HG02870 (cell line): ENCODE measurements around the gene ZXDC.

Experiments
- ATAC-seq: cut with Tn5 transposase; IDR thresholded peaks from one replicate; pipeline ENCODE4 v1.9.1; 2021; ENCODE audit warnings: mild to moderate bottlenecking, moderate library complexity; ENCODE audit not compliant: unreplicated experiment

Gene ZXDC

DNA sequence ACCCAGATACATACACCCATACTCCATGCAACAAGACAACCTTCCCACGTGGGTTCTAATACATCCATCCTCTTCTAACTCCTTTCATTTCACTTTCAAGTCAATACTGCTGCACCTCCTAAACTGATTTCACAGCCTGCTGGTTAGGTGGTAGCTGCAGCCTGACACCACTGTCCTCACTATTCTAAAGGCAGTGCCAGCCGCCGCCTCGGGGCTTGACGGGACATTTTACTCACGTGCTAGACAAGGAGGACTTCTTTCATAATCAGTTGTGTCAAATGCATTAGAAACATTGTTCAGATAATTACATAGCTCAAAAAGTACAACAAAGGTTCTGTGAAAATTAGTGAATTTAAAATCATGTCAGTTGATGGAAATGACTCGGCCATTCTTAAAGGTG lies 35.6 kb upstream of the ZXDC start:
- ATAC-seq = no peak

DNA sequence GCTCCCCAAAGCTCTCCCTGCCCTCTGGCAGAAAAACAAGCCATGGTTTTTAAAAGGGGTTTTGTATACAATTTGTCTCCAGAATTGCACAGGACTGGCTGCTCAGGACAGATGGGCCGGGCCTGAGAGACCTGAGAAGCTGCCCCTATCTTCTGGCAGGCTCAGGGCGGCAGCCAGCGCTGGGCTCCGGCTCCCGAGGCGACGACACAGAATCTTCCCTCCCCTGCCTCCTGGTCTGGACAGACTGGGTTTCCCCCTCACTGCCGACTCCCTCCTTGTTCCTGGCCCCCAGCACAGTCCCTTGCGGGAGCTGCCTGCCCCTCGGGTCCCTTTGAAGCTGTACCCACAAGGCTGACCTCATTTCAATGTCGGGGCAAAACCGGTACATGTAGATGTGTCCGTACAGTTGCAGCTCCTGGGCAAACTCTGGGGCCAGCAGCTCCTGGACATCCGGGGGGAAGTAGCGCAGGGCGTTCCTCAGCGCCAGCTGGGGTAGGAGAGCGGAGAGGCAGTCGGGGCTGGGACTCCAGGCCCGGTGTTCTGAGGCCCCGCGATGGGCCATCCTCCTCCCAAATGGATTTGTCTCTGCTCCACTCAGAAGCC lies 34.7 kb upstream of the ZXDC start:
- no peak for ATAC-seq

DNA sequence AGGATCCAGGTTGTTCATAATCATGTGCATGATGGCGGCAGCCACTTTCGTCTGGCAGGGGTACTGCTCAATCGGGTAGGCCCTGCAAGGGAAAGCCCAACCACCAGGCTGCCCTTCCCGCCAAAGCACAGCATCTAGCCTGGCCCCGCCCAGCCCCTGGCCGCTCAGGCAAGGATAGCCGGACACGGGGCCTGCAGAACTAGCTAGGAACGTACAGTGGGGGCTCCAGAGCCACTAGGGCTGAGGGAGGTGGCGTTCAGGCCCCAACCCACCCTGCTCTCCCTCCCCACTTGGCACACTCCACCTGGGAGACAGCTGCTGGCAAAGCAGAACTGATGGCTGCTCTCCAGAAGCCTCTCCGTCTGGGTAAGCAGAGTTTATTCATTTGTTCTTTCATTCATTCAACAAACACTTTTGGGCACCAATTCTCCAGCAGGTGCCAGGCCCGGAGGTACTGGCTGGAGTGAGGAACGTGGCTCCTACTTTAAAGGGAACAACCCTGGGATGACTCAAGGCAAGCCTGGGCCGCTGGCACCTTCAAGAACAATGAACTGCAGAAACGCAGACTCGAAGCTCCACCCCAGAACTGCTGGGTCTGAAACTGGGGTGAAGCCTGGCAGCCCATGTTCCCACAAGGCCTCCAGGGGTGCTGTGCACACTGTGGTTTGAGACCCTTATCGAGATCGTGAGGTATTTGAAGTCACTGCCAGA lies 34.1 kb upstream of the ZXDC start:
- ATAC-seq = no peak

DNA sequence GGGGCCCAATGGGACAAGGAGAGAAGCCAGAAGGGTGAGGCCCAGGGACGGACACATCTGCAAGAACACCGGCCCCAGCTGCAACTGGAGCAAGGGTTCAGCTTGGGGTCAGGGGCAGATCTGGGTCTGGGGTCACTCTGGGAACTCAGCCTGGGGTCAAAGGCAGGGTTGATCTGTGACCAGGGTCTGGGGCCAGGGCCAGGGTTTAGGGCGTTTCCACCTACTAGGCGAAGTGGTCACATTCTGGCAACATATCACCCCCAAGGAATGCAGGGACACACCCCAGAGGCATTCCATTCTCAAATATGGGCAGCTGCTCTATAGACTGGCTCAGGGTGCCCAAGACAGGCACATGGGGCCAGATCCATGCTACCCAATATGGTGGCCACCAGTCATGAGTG lies 32.9 kb upstream of the ZXDC start:
- no peak for ATAC-seq

DNA sequence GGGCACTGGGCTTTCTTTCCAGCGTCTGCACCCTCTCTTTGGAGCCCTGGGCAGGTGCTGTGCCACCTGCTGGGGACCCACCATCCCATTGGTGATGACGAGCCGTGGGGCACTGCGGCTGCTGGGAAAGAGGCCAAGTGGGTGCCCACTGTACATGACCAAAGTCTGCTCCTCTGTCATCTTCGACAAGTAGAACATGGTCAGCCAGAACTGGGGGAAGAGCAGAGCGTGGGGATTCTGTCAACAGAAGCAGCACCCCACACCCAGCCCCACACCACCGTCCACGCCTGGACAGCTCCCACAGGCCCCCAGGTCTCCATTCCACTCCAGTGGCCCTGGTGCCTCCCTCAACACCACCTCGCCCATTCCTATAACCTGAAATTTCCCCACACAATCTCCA lies 32.2 kb upstream of the ZXDC start:
- no peak for ATAC-seq

DNA sequence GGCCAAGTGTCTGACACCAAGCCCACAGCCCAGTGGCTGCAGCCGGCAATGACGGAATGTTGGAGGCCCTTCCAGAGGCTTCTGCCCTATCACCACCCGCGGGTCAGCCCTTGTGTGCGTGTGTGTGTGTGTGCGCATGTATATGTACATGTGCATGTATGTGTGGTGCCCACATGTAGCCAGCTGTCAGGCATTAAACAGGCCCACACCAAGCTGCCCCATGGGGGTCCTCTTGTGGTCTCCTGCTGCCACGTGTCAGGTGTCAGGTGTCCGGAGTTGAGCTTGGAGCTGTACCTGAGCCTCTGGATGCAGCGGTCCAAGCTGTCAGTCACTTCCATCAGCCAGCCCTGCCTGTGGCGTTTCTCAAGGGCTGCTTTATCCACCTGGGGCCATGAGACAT lies 28.0 kb upstream of the ZXDC start:
- no peak for ATAC-seq

DNA sequence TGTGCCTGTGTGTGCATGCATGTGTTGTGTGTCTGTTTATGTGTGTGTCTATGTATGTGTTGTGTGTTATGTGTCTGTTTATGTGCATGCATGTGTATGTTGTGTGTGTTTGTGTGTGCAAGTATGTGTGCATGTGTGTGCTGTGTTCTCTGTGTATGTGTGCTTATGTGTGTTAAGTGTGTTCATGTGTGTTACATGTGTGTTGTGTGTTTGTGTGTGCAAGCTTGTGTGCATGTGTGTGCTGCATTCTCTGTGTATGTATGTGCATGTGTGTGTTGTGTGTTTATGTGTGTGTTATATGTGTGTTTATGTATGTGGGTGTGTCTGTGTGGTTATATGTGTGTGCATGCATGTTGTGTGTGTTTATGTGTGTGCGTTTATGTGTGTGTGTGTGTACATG lies 27.0 kb upstream of the ZXDC start:
- ATAC-seq = no peak

DNA sequence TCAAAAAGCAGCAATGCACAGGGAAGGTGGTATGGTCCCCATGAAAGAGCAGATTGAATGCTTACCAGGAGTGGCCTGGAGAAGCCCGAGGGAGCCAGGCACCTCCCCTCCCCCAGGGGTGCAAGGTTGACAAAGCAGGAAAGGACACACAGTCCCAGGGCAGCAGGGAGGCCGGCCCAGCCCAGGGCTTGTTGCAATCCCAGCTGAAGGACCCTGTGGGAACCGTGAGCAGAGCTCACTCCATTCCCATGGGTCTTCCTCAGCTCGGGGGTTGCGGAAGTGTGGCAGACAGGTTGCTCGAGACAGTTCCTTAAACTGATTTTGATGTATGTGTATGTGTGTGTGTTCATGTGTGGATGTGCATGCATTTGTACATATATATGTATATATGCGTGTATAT lies 26.0 kb upstream of the ZXDC start:
- ATAC-seq = no peak

DNA sequence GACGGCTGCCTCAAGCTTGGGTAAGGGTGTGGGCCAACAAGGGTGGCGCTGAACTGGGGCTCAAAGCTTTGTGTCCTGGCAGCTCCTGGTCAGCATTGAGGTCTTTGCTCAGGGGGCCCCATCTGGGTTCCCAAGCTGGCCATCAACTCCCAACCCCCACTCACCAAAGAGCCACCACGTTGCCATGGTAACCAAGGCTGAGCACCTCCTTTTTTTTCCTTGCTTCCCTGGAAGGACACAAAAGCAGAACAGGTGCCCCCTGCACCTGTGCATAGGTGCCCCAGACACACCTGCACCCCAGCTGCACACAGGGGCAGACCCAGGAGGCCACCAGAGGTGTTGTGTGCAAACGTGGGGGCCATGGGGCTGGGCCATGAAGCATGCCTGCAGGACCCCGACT lies 25.4 kb upstream of the ZXDC start:
- no peak for ATAC-seq

DNA sequence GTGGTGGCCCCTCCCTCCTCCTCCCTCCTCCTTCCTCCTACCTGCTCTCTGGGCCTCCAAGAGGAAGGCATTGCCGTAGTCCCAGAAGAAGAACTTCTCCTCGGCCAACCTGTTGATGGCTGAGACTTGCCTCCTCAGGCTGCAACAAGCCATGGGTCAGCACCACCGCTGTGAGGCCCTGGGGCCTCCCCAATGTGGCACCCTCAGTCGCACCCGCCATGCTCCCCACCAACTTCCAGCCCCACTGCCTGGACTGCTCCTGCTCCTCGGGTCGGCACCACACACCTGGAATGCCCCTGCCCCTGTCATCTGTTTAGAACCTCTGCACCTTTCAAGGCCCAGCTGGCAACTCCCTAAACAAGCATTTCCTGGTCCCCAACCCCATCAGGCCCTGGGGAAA lies 24.3 kb upstream of the ZXDC start:
- no peak for ATAC-seq

DNA sequence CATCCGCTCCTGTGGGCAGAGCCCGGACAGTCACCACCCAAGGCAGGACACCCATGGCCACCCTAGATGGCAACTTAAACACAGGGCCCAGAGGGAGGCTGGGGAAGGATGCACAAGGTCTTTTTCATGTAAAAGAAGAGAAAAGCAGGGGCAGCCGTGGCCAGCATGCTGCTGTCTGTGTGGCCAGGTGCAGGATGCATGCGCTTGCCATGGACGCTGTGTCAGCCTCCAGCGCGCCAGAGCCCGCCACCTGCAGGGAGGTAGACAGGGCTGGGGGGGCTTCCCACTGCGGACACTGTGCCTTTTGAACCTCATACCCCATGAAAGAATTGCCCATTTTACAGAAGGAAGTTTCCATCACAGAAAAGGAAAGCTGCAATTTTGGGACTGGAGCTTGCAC lies 23.7 kb upstream of the ZXDC start:
- ATAC-seq = no peak

DNA sequence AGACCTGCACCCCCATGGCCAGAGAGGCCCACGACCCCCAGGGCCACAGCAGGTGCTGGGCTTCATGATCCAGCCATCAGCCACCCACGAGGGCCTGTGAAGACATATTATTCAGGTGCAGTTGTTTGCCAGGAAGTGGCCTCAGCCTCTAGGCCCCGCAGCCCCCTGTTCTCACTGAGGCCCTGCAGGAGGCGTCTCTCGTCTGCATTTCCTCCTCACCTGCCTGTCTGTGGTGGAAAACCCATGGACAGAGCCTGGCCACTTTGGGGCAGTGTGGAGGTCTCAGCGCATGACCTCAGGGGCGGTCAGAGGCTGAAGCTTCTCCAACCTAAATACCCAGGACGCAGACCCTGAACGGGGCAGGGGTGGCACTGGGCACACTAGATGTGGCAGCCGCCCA lies 23.2 kb upstream of the ZXDC start:
- no peak for ATAC-seq

DNA sequence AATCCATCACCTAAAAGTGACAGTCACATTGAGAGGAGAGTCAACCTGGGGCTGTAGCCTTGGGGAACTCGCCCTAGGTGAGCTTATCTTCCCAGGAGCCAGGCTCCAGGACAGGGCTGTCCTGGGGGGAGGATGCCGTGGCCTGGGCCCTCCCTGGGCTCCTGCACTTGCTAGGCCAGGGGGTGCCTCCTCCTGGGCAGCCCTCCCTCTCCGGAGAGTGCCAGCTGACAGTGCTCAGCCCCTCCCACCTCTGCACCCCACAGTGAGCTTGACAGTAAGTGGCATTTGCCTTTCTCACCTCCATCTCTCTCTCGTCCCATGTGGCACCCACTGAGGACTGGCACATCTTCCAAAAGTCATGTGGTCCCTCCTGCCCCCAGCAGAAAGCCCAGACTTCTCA lies 22.8 kb upstream of the ZXDC start:
- no peak for ATAC-seq

DNA sequence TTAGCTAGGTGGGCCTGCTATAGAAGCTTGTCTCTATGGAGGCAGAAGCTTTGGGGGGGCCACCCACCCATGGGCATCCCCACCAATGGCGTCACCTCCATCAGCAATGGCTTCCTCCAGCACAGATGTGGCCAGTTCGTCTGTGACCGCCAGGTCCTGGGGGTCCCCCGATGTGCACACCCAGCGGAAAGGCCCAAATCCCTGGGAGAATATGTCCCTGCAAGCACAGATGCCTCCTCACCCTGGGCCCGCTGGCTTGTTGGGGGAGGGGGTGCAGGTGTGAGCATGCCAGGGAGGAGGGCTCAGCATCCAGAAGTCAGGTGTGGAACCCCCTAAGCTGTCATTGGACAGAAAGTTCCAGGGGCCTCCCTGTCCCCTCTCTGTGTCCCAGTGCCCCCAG lies 22.3 kb upstream of the ZXDC start:
- ATAC-seq = no peak

DNA sequence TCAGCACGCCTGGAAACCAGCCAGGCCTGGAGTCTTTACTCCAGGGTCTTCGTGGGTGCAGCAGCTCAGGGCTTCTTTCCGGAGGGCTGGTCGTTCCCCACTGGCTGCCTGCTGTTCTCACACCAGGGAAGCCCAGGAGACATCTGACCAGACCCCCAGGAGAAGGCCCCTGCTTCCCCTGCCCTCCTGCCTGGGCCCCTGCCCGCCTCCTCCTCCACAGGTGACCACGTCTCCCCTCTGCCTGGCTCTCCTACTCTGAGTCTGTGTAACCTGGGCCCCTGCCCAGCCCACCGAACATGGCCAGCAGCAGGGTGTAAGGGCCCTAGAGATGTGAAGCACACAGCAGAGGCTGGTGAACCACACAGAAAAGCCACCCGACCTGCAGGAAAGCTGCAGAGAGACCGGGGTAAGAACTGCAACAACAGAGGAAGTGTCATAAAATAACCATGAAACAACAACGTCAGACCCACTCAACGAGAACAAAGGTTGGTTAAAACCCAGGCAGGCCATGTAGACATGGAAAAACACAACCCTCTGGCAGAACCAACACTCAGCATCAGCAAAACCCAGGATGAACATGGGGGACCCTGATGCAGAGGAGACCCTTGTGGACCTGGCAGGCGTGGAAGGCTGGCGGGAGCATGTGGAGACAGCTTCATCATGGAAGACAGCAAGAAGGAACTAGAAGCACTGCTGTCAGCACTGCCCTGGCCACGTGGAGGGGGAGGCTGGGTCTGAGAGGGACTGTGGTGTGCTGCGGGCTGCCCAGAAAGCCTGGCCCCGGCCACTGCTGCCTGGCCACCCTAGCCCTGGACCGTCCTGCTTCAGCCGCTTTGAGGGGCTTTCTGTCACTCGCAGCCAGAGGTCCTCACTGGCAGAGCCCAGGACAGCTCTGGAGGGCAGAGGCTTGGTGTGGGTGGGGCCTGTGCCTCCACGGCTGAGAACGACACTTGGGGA lies 21.5 kb upstream of the ZXDC start:
- ATAC-seq = no peak

DNA sequence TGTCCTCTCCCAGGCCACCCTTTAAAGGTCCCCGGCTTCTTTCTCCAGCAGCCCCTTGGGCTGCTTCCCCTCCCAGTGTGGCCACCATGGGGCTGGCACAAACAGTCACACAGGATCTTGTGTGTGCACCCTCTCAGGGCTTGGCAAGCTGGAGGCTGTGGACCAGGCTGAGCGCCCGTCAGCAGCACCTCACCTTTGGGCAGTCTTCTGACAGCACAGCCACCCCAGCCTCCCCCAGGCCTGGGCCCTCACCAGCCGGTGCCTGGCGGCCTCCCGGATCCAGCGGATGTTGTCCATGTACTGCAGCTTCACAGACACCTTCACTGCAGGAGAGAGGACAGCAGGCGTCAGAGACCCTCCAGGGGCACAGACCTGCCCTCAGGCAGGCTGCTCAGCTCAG lies 20.1 kb upstream of the ZXDC start:
- ATAC-seq = no peak

DNA sequence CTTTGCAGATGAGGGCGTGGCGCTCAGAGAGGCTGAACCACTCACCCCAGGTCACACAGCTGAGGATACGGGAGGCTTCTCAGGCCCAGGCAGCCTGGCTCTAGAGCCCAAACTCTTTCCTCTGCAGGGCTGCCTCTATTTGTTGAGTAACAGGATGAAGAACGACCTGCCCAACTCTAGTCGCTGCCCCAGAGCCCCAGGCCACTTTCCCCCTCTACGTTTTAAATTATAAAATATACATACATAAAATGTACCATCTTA lies 19.2 kb upstream of the ZXDC start:
- ATAC-seq = no peak

DNA sequence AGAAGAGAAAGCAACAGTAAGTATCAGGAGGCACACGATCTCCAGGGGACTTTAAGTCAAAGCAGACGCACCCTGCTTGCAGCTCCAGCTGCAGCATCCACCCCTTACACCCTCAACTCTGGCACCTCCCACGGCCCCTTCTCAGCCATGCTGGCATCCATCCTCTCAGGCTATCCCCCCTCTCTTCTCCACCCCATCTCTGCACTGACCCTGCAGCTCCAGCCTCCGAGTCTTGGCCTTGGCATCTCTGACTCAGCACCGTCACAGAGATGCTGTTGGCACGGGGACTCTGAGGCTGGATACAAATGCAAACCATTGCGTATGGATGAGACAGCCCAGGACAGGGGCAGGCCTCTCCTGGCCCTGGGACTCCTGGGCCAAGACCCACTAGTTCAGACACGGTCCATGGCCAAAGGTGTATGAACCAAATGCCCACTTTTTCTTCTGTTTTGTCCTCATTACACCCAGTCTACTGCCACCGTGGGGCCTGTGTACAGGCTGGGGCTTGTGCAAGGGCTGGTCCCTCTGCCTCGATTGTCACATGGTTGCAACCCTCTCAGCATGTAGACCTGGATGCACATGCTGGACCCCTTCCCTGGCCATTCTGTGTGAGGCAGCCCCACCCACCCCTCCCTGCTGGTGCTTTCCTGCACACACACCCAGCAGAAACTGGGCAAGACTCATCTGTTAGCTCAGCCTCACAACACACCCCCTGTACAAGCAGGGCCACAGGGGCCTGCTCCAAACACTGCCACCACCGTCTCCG lies 18.7 kb upstream of the ZXDC start:
- no peak for ATAC-seq

DNA sequence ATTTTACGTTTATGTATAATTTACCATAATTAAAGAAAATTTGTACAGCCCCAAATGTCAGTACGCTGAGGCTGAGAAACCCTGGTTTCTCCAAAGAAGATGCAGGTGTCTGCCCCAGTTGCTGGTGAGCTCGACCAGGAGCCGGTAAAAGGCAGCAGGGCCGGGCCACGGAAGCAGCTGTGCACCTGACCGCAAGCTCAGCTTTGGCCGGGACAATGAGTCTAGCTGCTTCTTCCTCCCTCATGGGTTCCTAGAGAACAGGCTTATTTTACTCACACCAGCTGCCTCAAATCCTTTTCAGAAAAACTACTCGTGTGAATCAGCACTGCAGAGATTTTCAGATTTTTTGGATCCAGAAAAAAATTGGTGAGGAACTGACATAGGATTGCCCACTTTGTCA lies 18.0 kb upstream of the ZXDC start:
- no peak for ATAC-seq

DNA sequence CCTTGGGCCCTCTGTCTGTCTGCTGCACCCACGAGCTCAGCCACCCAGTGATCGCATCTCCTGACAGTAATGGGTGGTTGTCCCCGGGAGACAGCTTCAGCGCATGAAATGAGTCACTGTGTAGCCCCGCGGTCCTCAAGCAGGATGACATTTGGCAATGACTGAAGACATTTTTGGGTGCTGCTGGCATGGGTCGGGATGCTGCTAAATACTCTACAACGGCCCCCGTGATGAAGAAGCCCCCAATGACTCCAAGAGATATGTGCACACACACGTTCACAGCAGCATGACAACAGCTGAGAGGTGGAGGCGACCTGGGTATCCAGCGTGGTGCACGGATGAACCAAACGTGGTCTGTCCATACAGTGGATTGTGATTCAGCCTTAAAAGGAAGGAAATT lies 17.4 kb upstream of the ZXDC start:
- ATAC-seq = no peak

DNA sequence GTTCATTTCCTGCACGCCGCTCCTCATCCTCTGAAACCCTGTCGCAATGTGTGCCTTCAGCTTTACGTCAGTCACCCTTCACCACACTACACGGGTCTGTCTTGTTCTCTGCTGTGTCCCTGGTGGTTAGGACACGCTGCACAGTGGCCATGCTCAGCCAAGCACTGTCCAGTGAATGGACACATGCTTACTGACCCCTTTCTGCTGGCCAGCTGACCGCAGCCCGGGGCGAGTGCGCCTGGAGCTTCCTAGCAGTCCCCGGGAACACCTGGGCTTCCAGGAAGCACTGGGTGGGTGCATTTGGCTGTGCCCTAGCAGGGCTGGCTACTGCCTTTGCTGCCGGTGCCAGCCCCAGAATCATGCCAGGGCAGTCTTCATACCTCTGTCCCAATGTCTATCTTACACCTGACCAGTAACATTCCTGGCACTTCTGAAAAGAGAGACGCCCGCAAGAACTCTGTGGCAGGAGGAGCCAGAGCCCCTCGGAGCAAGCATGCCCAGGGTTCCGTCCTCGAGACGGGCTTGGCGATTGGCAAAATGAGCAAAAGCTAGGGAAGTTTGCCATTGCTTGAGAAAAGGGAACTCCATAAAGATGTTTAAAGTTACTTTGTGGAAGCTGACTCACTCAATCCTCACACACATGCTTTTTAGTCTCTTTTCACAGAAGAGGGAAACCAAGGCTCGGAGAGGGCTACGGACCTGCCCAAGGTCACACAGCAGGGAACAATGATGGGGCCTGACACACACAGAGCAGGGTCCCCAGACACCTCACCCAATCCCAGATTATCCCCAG lies 15.7 kb upstream of the ZXDC start:
- ATAC-seq = no peak
